C4-2B (cell line): ENCODE results near the gene TMED4.

Experiments
- CTCF ChIP-seq: fragments of 450-650 bp; conservative IDR thresholded peaks from 2 replicates; pipeline ENCODE4 v1.5.1; 2017; ENCODE audit warnings: mild to moderate bottlenecking
- ZFX ChIP-seq: fragments of 450-650 bp; IDR thresholded peaks from 2 replicates; pipeline ENCODE4 v1.6.1; 2017

GRCh38 chr7:44621034-44621749, 39.2 kb upstream of the TMED4 start:
- TF ChIP-seq CTCF (no peak), ZFX (no peak)
